Measurements from ENCODE around the gene DSG2. TPM values are rescaled to one million over a fixed set of nuclear protein-coding genes. Genes with fewer than 3 reads are reported as not detected.

The DSG2 gene
- polyA plus RNA-seq, 1 donor from 2014 or later = 0.94 TPM

DNA sequence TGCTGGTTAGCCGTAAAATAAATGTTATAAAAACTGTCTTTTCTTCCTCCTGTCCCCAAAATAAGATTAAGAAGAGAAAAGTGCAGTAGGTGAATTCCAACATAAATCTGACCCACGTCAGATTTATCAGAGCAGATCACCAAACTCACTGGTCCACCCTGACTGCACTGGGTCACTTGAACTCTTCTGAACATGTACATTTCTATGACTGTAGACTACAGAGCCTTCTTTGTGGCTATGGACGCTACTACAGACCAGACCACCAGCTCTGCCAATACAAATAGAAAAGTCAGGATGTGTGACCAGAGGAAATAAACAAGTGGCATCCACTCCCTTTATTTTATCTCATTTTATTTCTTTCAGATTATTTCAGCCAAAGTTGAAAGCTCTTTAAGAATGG, 11.6 kb downstream of the DSG2 start:
- Histone ChIP-seq H3K4me2 (ENCODE audit: low read length) (no peak overlapping the region), H4K20me1 (ENCODE audit: insufficient read depth) (no peaks in the 10 kb centered on the region), H3K79me2 (replicated peaks; ENCODE audit: insufficient read depth, low read length) (no peaks in the 10 kb centered on the region), H3K27me3 (ENCODE audit: insufficient read depth, low read depth, low read length) (no peaks in the 10 kb centered on the region), H3K36me3 (ENCODE audit: insufficient read depth, low read length) (no peaks in the 10 kb centered on the region), H3K9me3 (ENCODE audit: low read length) (no peaks in the 10 kb centered on the region), H3K4me3 (ENCODE audit: low read length) (no peak overlapping the region), H3K9me2 (ENCODE audit: insufficient read depth, low read length) (no peaks in the 10 kb centered on the region), H3K9ac (ENCODE audit: low read length) (no peak overlapping the region), H2AFZ (ENCODE audit: low read depth, low read length) (no peak overlapping the region), H3F3A (ENCODE audit: insufficient read depth, low read length, poor library complexity, severe bottlenecking) (no peaks in the 10 kb centered on the region), H3K27ac (ENCODE audit: low read length) (no peak overlapping the region)
- TF ChIP-seq EZH2 (IDR thresholded peaks at IDR 0.05; ENCODE audit: borderline replicate concordance, insufficient read depth, low read length, poor library complexity, severe bottlenecking) (no peak), MXI1 (conservative IDR thresholded peaks at IDR 0.05; ENCODE audit: poor library complexity, severe bottlenecking) (no peak), TAF1 (IDR thresholded peaks at IDR 0.05; ENCODE audit: low read depth) (no peak), REST (IDR thresholded peaks at IDR 0.05; ENCODE audit: borderline replicate concordance) (no peak), POLR2AphosphoS5 (IDR thresholded peaks at IDR 0.05) (no peak), SMC3 (conservative IDR thresholded peaks at IDR 0.05; ENCODE audit: poor library complexity) (no peak), EP300 (conservative IDR thresholded peaks at IDR 0.05; ENCODE audit: poor library complexity, severe bottlenecking) (no peak), RAD21 (conservative IDR thresholded peaks at IDR 0.05) (no peak)
- TF ChIP-seq, protein P1, sequence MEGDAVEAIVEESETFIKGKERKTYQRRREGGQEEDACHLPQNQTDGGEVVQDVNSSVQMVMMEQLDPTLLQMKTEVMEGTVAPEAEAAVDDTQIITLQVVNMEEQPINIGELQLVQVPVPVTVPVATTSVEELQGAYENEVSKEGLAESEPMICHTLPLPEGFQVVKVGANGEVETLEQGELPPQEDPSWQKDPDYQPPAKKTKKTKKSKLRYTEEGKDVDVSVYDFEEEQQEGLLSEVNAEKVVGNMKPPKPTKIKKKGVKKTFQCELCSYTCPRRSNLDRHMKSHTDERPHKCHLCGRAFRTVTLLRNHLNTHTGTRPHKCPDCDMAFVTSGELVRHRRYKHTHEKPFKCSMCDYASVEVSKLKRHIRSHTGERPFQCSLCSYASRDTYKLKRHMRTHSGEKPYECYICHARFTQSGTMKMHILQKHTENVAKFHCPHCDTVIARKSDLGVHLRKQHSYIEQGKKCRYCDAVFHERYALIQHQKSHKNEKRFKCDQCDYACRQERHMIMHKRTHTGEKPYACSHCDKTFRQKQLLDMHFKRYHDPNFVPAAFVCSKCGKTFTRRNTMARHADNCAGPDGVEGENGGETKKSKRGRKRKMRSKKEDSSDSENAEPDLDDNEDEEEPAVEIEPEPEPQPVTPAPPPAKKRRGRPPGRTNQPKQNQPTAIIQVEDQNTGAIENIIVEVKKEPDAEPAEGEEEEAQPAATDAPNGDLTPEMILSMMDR (IDR thresholded peaks at IDR 0.05; ENCODE audit: poor library complexity, severe bottlenecking) = no peak

DNA sequence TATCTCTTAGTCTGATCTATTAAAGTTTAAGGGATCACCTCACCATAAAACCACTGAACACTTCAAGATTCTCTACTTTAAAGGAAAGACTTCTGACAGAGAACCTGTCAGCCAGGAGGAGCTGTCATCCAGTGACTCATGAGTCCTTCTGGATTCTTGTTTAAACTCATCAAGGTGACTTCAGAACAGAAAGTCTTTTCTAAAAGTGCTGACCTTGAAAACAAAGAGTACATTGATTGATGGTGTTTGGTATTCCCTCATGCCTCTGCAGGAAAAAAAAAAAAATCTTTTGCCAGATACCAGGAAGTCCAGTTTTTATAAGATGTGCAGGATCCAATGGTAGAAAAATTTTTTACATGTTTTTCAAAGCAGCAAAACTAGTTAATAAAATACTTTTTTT, 12.3 kb downstream of the DSG2 start:
- Histone ChIP-seq H3K4me2 (ENCODE audit: low read length) (no peak overlapping the region), H3K79me2 (replicated peaks; ENCODE audit: insufficient read depth, low read length) (no peaks in the 10 kb centered on the region), H2AFZ (ENCODE audit: low read depth, low read length) (no peak overlapping the region), H3K9ac (ENCODE audit: low read length) (no peak overlapping the region), H3K36me3 (ENCODE audit: insufficient read depth, low read length) (no peaks in the 10 kb centered on the region), H4K20me1 (ENCODE audit: insufficient read depth) (no peaks in the 10 kb centered on the region), H3F3A (ENCODE audit: insufficient read depth, low read length, poor library complexity, severe bottlenecking) (no peaks in the 10 kb centered on the region), H3K9me3 (ENCODE audit: low read length) (no peaks in the 10 kb centered on the region), H3K27ac (ENCODE audit: low read length) (no peak overlapping the region), H3K9me2 (ENCODE audit: insufficient read depth, low read length) (no peaks in the 10 kb centered on the region), H3K27me3 (ENCODE audit: insufficient read depth, low read depth, low read length) (no peaks in the 10 kb centered on the region), H3K4me3 (ENCODE audit: low read length) (no peak overlapping the region)
- TF ChIP-seq EZH2 (IDR thresholded peaks at IDR 0.05; ENCODE audit: borderline replicate concordance, insufficient read depth, low read length, poor library complexity, severe bottlenecking) = no peak
- no peak for TF ChIP-seq REST (IDR thresholded peaks at IDR 0.05; ENCODE audit: borderline replicate concordance)
- no peak for TF ChIP-seq SMC3 (conservative IDR thresholded peaks at IDR 0.05; ENCODE audit: poor library complexity)
- TF ChIP-seq TAF1 (IDR thresholded peaks at IDR 0.05; ENCODE audit: low read depth) = no peak
- no peak for TF ChIP-seq EP300 (conservative IDR thresholded peaks at IDR 0.05; ENCODE audit: poor library complexity, severe bottlenecking)
- TF ChIP-seq, protein P1 (IDR thresholded peaks at IDR 0.05; ENCODE audit: poor library complexity, severe bottlenecking) = no peak
- no peak for TF ChIP-seq RAD21 (conservative IDR thresholded peaks at IDR 0.05)
- no peak for TF ChIP-seq MXI1 (conservative IDR thresholded peaks at IDR 0.05; ENCODE audit: poor library complexity, severe bottlenecking)
- no peak for TF ChIP-seq POLR2AphosphoS5 (IDR thresholded peaks at IDR 0.05)
